HG03045 (cell line): ENCODE data around the gene SHB.

Source experiments
- ATAC-seq: cut with Tn5 transposase; IDR thresholded peaks from one replicate; pipeline ENCODE4 v1.9.1; 2021; ENCODE audit warnings: mild to moderate bottlenecking, moderate library complexity; ENCODE audit not compliant: unreplicated experiment

Gene SHB

GRCh38 chr9:38026021-38026809, 42.8 kb downstream of the SHB start:
- ATAC-seq: no peak

DNA sequence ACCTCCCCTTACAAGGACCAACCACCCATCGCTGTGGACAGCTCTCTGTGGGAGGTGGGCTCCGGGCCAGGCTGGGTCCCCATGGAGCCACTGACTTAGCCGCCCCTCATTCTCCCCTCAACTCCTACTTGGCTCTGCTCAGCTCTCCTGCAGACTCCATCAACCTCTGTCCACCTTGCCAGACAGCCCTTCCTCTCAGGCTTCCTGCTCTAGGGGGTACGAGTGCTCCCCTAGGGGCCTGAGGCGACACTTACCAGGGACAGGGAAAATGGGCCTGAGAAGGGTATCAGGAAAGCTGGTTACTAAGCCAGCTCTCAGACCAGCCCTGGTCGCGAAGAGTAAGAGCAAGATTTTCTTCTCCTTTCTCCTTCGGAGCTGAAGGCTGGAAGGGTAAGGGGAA, 43.9 kb downstream of the SHB start:
- no peak for ATAC-seq

DNA sequence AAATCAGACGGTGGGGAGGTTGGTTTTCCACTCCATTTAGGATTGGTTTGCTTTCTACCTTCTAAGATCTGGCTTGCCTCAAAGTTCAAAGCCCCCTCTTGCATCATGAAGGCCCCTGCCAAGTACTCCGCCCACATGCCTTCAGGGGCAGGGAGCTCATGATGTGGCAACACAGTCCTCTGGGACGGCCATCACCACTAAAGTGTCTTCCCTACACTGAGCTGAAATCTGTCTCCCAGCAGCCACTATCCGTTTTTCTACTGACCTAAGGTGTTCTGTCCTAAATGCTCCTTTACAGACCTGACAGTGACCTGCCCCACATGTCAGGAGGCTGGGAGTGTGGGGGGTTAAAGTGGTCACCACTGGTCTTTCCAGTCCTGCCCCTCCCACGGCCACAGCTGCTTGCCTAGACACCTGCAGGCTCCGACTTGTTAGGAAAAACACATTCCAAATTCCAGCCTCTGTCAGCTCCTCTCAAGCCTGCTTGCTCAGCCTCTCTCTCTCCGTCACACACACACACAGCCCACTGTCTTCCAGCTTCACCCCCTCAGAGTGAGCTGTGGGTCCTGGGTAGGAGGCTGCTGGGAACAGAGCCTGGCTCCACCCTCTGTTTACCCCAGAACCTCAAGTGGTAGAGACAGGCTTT, 44.9 kb downstream of the SHB start:
- no peak for ATAC-seq

DNA sequence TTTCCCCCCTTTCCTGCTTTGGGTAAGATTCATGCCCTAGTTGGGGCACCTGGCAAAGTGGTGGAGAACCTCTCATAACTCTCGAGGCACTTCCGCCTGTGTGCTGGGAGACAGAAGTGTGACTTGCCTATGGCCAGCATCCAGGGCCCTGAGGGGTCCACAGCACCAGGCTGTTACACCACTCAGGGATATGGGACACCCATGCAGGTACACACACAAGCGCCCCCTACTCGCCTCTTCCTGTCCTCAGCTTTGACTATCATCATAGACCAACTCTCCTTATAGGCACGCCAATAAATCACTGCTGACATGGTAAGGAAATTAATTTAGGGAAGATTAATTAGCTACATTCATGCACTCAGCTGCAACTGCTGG, 45.4 kb downstream of the SHB start:
- ATAC-seq: no peak

- no peak for ATAC-seq
Measured at GRCh38 chr9:38022995-38023394, 46.0 kb downstream of the SHB start.

DNA sequence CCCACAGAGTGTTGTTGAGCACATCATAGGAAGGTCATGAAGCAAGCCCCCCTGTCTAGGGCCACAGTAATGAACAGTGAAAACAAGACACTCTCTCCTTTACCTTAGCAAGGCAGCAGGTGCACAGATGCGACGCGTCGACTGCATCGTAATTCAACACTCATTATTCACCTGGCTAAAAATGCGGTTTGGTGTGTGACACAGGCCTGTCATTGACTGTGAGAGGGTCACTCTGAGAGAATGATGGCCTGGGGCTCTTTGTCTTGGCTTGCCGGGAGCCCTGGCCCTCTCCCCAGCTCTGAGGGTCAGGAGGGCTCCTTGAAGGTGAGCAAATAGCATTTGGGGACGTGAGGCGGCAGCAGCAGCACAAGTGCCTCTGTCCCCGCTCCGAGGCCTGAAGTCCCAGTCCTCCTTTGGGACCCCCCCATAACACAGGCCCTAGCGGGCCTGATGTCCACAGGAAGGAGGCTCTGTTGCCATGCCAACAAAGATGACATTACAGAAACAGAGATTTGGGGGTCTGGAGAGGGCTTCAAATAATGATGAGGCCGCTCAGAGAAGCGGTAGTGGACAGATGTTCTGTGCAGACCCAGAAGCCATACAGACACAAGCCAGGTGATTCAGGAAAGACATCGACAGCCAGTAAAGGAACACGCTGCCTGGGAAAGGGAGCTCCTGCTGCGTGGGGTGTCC, 46.7 kb downstream of the SHB start:
- no peak for ATAC-seq

DNA sequence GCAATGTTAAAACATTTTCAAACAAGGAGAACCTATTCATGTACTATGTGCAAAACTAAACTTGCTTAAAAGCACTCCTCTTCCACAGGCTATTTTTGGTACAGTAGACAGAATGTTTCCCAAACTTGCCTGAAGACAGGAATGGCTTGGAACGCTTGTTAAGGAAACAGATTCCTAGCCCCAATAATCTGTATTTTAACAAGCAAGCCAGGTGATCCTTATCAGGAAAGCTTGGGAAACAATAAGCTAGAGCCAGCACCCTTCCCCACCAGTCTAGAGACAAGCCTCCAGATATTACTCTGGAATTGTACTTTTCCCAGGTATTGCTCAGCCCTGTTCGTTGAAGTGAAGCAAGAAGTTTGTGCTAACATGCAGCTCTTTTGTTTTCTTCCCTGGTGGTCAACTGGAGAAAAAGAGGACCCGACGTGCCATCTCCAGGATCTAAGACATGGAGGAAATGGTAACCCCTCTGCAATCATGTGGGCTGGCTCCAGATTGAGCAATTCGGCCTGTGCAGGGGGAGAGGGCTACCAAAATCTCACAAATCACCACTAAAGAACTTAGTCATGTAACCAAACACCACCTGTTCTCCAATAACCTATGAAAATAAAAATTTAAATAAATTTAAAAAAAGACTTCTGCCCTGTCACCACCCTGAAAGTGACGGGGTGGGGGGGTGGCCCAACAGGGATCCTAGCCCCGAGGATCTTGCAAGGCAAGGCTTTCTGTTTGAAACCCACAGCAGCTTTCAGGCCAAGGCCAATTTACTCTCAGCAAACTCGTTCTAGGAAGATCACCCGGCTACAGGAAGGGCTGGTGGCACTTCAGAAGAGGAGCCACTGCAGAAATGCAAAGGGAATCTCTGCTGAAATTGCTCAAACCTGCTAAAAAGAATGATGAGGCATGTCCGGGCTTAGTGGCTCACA, 48.6 kb downstream of the SHB start:
- ATAC-seq: no peak

DNA sequence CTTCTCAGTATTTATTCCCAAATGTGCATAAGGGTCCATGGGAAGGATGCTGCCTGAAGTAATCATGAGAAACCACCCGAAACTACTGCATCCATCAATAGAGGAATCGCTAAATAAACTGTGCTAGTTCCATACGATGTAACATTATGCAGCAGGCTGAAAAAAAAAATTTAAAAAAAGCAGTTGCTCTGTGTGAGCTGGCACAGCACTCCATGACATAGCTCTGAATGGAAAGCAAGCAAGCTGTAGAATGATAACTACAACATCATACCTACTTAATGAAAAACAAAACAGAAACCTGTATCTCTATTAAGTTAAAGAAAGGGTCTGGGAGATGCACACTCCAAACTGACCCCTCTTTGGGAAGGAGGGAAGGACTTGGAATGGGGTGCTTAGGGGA, 49.3 kb downstream of the SHB start:
- ATAC-seq: no peak

GRCh38 chr9:38018958-38019602, 49.9 kb downstream of the SHB start:
- no peak for ATAC-seq

GRCh38 chr9:38018241-38018957, 50.6 kb downstream of the SHB start:
- no peak for ATAC-seq

DNA sequence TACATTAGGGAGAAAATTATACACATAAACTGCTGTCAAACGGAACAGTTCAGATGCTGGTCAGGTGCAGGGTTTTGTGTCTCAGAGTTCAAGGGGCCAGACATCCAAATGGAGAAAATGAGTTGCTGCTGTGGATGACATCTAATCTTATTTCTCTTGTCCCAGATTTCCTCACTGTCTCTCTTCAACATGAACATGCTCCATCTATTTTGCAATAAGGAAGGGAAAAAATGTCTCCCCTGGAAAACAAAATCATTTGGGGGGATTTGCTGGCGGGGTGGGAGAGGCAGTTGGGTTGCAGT, 51.2 kb downstream of the SHB start:
- no peak for ATAC-seq

GRCh38 chr9:38017149-38017884, 51.7 kb downstream of the SHB start:
- no peak for ATAC-seq

GRCh38 chr9:38016375-38017135, 52.5 kb downstream of the SHB start:
- ATAC-seq: no peak

DNA sequence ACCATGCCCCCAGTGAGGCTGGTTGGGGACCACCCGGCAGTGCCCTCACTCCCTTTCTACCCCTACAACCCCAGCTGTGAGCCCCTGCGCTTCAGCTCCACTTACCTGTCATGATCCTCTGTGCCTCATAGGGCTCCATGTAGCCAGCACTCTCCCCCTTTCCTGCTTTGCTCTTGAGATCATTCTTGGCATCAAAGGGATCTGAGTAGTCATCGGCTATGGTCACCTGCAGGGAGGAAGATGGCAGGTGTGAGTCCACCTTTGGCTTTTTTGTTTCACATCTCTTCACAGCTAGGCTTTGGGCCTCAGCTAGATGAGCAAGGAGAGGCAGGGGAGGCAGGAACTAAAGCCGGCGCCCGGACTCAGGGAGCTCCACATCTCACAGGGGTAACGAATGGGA, 53.1 kb downstream of the SHB start:
- no peak for ATAC-seq

- ATAC-seq: no peak
Measured at GRCh38 chr9:38015266-38015665, 53.8 kb downstream of the SHB start.

DNA sequence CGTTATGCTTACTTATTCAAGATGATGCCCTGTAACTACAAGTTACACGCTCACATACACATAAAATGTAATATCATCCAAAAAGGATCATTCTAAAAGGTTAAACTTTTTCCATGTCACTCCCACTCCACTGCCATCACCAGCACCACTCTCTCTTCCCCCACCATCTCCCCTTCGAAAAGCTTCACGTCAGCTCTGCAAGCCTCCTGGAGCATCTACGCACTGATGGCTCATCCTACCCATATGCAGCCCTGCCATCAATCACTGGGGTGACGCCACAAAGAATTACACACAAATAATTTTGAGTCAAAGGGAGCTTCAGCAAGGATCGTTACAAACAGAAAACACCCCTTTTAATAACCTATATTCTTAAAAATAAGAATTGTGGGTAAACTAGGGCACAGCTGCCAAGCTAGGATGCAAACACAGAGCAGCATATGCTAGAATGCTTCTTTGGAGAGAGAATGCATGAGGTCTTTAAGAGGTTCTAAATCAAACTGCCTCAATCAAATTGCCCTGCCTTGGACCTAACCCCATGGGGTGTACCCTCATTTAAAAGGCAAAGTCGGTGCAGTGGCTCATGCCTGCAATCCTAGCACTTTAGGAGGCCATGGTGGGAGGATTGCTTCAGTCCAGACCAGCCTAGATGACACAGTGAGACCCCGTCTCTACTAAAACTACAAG, 56.1 kb downstream of the SHB start:
- ATAC-seq: no peak

DNA sequence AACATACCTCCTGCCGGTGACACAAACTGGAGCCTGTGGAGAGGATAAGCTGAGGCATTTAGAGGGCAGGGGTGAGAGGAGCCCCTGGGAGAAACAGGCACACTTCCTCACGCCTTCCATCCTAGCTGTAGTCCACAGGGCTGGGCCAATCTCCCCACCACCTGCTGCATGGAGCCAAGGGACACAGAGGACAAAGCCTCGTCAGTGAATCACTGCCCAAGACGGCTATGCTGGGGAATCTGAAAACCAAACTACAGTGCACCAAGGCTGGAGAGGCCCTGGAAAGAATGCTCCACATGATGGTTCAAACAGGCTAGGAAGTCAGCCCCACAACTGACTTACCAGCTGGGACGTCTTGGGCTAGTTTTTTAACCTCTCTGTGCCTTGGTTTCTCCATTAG, 57.0 kb downstream of the SHB start:
- ATAC-seq: no peak
